Measurements from ENCODE around the gene CDC42EP1.

The CDC42EP1 gene

GRCh38 chr22:37556710-37557109 lies 3.6 kb upstream of the CDC42EP1 start:
- Histone ChIP-seq H3K27ac (peak overlapping the region in 1 of 2 donors; percentile 47), H3K4me3 (no peak overlapping the region)
- TF ChIP-seq CTCF (IDR thresholded peaks at IDR 0.05), result no peak
- DNase-seq (ENCODE audit: low spot score), result peak; percentile 72

GRCh38 chr22:37557321-37558001 lies 2.8 kb upstream of the CDC42EP1 start:
- H3K27ac ChIP-seq, result peak overlapping the region in 1 of 2 donors; percentile 47
- no peak overlapping the region for H3K4me3 ChIP-seq
- no peak for TF ChIP-seq CTCF (IDR thresholded peaks at IDR 0.05)
- DNase-seq (ENCODE audit: low spot score), result no peak

GRCh38 chr22:37558815-37559214 lies 1.5 kb upstream of the CDC42EP1 start:
- Histone ChIP-seq H3K4me3 (no peak overlapping the region), H3K27ac (peak overlapping the region in 1 of 2 donors; percentile 97)
- DNase-seq (ENCODE audit: low spot score), result peak; percentile 70
- TF ChIP-seq CTCF (IDR thresholded peaks at IDR 0.05), result no peak

- no peak for TF ChIP-seq CTCF (IDR thresholded peaks at IDR 0.05)
- Histone ChIP-seq H3K4me3 (peak overlapping the region; percentile 87), H3K27ac (peak overlapping the region; percentile 94 to 97)
- DNase-seq (ENCODE audit: low spot score), result peak; percentile 75
These were observed 769 bp upstream of the CDC42EP1 start for GRCh38 chr22:37559521-37559900.

- DNase-seq (ENCODE audit: low spot score), result peak; percentile 81
- TF ChIP-seq CTCF (IDR thresholded peaks at IDR 0.05), result no peak
- Histone ChIP-seq H3K4me3 (peak overlapping the region; percentile 87), H3K27ac (peak overlapping the region; percentile 94 to 97)
These were observed 430 bp downstream of the CDC42EP1 start for GRCh38 chr22:37560608-37561211.

GRCh38 chr22:37561212-37562048 lies 1.1 kb downstream of the CDC42EP1 start:
- TF ChIP-seq CTCF (IDR thresholded peaks at IDR 0.05), result peak; percentile 76
- DNase-seq (ENCODE audit: low spot score), result peak; percentile 94

More at GRCh38 chr22:37561212-37562048, 1.1 kb downstream of the CDC42EP1 start:
- peak overlapping the region; percentile 87 for H3K4me3 ChIP-seq
- peak overlapping the region; percentile 94 to 97 for H3K27ac ChIP-seq

All from coronary artery (tissue), 2 donors.